Astrocyte of the cerebellum (primary cell): ENCODE measurements around the gene JSRP1.

Source experiments
- DNase-seq: peaks from one replicate; pipeline ENCODE4 v3.0.0-alpha.2; 2011; ENCODE audit warnings: low read depth
- H3K4me3 ChIP-seq: 2 replicates; pipeline ENCODE4 v1.5.1; 2011; ENCODE audit warnings: mild to moderate bottlenecking, low read depth, low read length, moderate library complexity
- in situ Hi-C: cut with HindIII; loops from 2 replicates; pipeline ENCODE4 v1.10.0; 2017; ENCODE audit warnings: low sequenced_read_pairs
- TF ChIP-seq, protein P1 (sequence below): IDR thresholded peaks from 2 replicates; pipeline ENCODE4 v1.5.1; 2012; ENCODE audit warnings: low read length, low read depth, moderate library complexity, mild to moderate bottlenecking; ENCODE audit errors: missing control alignments

Gene JSRP1

GRCh38 chr19:2251106-2252054 lies 4.8 kb downstream of the JSRP1 start:
- in situ Hi-C loops: no loop called here
- TF ChIP-seq, protein P1, sequence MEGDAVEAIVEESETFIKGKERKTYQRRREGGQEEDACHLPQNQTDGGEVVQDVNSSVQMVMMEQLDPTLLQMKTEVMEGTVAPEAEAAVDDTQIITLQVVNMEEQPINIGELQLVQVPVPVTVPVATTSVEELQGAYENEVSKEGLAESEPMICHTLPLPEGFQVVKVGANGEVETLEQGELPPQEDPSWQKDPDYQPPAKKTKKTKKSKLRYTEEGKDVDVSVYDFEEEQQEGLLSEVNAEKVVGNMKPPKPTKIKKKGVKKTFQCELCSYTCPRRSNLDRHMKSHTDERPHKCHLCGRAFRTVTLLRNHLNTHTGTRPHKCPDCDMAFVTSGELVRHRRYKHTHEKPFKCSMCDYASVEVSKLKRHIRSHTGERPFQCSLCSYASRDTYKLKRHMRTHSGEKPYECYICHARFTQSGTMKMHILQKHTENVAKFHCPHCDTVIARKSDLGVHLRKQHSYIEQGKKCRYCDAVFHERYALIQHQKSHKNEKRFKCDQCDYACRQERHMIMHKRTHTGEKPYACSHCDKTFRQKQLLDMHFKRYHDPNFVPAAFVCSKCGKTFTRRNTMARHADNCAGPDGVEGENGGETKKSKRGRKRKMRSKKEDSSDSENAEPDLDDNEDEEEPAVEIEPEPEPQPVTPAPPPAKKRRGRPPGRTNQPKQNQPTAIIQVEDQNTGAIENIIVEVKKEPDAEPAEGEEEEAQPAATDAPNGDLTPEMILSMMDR: no peak
- DNase-seq: no peak
- no peak overlapping the region for H3K4me3 ChIP-seq

GRCh38 chr19:2250766-2251105 lies 5.5 kb downstream of the JSRP1 start:
- DNase-seq: no peak
- in situ Hi-C loops: no loop called here
- no peak overlapping the region for H3K4me3 ChIP-seq
- TF ChIP-seq, protein P1: no peak

- no peak overlapping the region for H3K4me3 ChIP-seq
- in situ Hi-C loops: no loop called here
- DNase-seq: no peak
- TF ChIP-seq, protein P1: no peak
Measured at GRCh38 chr19:2249880-2250765, 6.1 kb downstream of the JSRP1 start.

DNA sequence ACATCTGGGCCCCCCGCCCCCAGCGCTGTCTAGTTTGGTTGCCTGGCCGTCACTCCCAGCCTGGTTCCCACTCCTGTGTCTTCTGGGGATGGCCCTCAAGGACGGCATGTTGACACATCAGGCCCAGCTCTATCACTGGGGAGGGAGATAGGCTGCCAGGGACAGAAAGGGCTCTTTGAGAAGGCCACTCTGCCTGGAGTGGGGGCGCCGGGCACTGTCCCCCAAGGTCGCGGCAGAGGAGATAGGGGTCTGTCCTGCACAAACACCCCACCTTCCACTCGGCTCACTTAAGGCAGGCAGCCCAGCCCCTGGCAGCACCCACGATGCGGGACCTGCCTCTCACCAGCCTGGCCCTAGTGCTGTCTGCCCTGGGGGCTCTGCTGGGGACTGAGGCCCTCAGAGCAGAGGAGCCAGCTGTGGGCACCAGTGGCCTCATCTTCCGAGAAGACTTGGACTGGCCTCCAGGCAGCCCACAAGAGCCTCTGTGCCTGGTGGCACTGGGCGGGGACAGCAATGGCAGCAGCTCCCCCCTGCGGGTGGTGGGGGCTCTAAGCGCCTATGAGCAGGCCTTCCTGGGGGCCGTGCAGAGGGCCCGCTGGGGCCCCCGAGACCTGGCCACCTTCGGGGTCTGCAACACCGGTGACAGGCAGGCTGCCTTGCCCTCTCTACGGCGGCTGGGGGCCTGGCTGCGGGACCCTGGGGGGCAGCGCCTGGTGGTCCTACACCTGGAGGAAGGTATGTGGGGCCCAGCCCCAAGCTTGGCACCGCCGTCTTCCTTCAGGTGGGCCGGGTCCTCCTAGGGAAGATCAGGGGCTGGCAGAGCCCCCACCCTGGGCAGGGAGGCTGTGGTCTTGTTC lies 7.0 kb downstream of the JSRP1 start, which contains the start of gene AMH:
Gene AMH, plus strand, starts transcription at position 314 of the 857 bp plus-strand sequence. Its CDS starts 10 bp downstream, at position 324.
- in situ Hi-C loops: no loop called here
- no peak within 1 kb of the TSS for H3K4me3 ChIP-seq
- no peak for DNase-seq
- TF ChIP-seq, protein P1: no peak

DNA sequence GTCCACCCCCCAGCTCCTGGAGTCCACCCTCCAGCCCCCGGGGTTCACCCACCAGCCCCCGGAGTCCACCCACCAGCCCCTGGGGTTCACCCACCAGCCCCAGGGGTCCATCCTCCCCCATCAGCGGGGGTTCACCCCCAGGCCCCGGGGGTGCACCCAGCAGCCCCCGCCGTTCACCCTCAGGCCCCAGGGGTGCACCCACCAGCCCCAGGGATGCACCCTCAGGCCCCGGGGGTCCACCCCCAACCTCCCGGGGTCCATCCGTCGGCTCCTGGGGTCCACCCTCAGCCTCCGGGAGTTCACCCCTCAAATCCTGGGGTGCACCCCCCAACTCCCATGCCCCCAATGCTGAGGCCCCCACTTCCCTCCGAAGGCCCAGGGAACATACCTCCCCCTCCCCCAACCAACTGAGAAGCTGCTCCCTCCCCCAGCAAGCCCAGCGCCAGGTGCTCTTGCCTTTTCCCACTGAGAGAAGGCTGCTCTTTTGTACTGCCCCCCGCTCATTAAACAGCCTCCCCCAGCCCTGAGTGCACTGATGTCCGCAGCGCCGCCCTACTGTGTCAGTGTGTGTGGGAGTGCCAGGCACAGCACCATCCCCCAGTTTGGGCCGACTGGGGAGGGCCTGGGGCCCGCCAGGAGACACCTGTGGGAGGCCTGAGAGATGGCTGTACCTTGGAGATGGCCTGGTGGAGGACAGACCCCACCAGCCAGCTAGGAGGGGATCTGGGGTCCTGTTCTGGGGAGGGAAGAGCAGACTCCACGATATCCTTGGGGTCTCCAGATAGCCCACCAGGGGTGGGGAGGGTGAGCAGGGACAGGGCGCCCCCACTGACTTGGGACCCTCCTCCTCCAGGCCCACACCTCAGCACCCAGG lies 7.8 kb downstream of the JSRP1 start:
- DNase-seq: no peak
- TF ChIP-seq, protein P1: no peak
- in situ Hi-C loops: no loop called here
- H3K4me3 ChIP-seq: no peak overlapping the region
